K562 (cell line): ENCODE data around the gene KRTAP27-1. TPM values are rescaled to one million over a fixed set of nuclear protein-coding genes. Genes with fewer than 3 reads are reported as not detected.

Experiments
- ATAC-seq: fragments of 200-7000 bp; cut with Tn5 transposase; 3 replicates; pipeline ENCODE4 v1.9.1; 2020; ENCODE audit warnings: moderate library complexity
- BruUV-seq: library from RNA; stranded (reverse); fragments of 400-500 nt; replicated peaks from 2 replicates; lab custom pipeline; 2021; lab: Mats Ljungman, UMichigan
- CTCF ChIA-PET: fragments of 300-600 bp; formaldehyde crosslinking; extraction: SDS; loops from one replicate; lab custom pipeline; 2021; ENCODE audit warnings: low intra/inter-chr PET ratio; lab: Yijun Ruan, JAX
- POLR2A ChIA-PET: fragments of 300-600, 350-650 bp; sonication (Branson Sonifier 250); formaldehyde crosslinking; extraction: SDS; loops from one replicate; lab custom pipeline; 2021; ENCODE audit warnings: antibody characterized with exemption, inconsistent platforms; lab: Yijun Ruan, JAX
- DNase-seq, 4 experiments: peaks; one replicate each; pipeline versions ENCODE4 v3.0.0 to v3.0.0-alpha.2; 2011 to 2018; ENCODE audit warnings: low spot score in 3 of 4, mixed read lengths in 3 of 4; ENCODE audit errors: extremely low read depth in 1 of 4
- FAIRE-seq: peaks from 2 replicates; lab custom pipeline; 2011; peaks lifted over from hg19 to GRCh38; lab: Jason Lieb, UNC
- H2AFZ ChIP-seq: 2 replicates; pipeline ENCODE4 v1.6.0; 2011; ENCODE audit warnings: low read depth, low read length, control low read depth, inconsistent platforms
- H3K27ac ChIP-seq: fragments of 200-600 bp; 3 replicates; pipeline ENCODE4 v1.8.0; 2011; ENCODE audit warnings: low read depth, mild to moderate bottlenecking, control low read depth, inconsistent platforms, low read length, moderate library complexity, mixed read lengths; ENCODE audit errors: extremely low read depth
- H3K27me3 ChIP-seq, 2 experiments: fragments of 300-600 bp in 1 of 2; 2 replicates in 1 of 2; 3 replicates in 1 of 2; pipeline versions ENCODE4 v1.6.0 to v1.8.0; 2011; ENCODE audit warnings: inconsistent platforms in 2 of 2, low read length in 2 of 2, mild to moderate bottlenecking in 1 of 2, mixed read lengths in 1 of 2, moderate library complexity in 1 of 2; ENCODE audit not compliant: control insufficient read depth in 2 of 2, insufficient read depth in 2 of 2
- H3K36me3 ChIP-seq: fragments of 300-600 bp; 3 replicates; pipeline ENCODE4 v1.8.0; 2011; ENCODE audit warnings: mild to moderate bottlenecking, low read length, inconsistent platforms; ENCODE audit not compliant: control insufficient read depth, insufficient read depth
- H3K4me1 ChIP-seq, 2 experiments: fragments of 200-600 bp in 1 of 2; replicated peaks in 1 of 2; 2 replicates in 1 of 2; 3 replicates in 1 of 2; pipeline versions ENCODE4 v1.5.1 to v1.8.0; 2011; ENCODE audit warnings: inconsistent platforms in 2 of 2, low read length in 2 of 2, mild to moderate bottlenecking in 1 of 2, mixed read lengths in 1 of 2, moderate library complexity in 1 of 2; ENCODE audit not compliant: control insufficient read depth in 2 of 2, insufficient read depth in 2 of 2
- H3K4me2 ChIP-seq: 2 replicates; pipeline ENCODE4 v1.6.1; 2011; ENCODE audit warnings: low read length, control low read depth, inconsistent platforms, mixed read lengths; ENCODE audit not compliant: insufficient read depth
- H3K4me3 ChIP-seq: fragments of 200-600 bp; sonication (generic), shearing (Covaris generic); 2 replicates; pipeline ENCODE4 v1.5.1; 2016; ENCODE audit warnings: control low read depth, inconsistent platforms
- H3K79me2 ChIP-seq: fragments of 200-600 bp; 3 replicates; pipeline ENCODE4 v1.8.0; 2011; ENCODE audit warnings: low read length, inconsistent platforms; ENCODE audit not compliant: control insufficient read depth, insufficient read depth
- H3K9ac ChIP-seq, 2 experiments: 2 replicates each; pipeline versions ENCODE4 v1.6.0 to v1.6.1; 2011; ENCODE audit warnings: low read depth in 2 of 2, low read length in 2 of 2, control low read depth in 1 of 2, inconsistent platforms in 1 of 2, mild to moderate bottlenecking in 1 of 2, mixed read lengths in 1 of 2; ENCODE audit not compliant: insufficient read depth in 1 of 2
- H3K9me1 ChIP-seq: one replicate; pipeline ENCODE4 v1.6.0; 2011; ENCODE audit warnings: inconsistent platforms, mild to moderate bottlenecking, low read length, moderate library complexity; ENCODE audit not compliant: control insufficient read depth, insufficient read depth
- H3K9me3 ChIP-seq: replicated peaks from 2 replicates; pipeline ENCODE4 v1.5.1; 2011; ENCODE audit warnings: low read depth, low read length, inconsistent platforms; ENCODE audit not compliant: control insufficient read depth, insufficient read depth
- H4K20me1 ChIP-seq: replicated peaks from 2 replicates; pipeline ENCODE4 v1.6.1; 2011; ENCODE audit warnings: low read length, inconsistent platforms, mixed read lengths; ENCODE audit not compliant: control insufficient read depth, insufficient read depth
- ATF7 ChIP-seq: fragments of 450-650 bp; IDR thresholded peaks from 2 replicates; pipeline ENCODE4 v1.7.1; 2014; ENCODE audit warnings: mild to moderate bottlenecking, moderate library complexity
- GABPB2 ChIP-seq: fragments of 250-450 bp; sonication (Bioruptor Pico); conservative IDR thresholded peaks from 2 replicates; pipeline ENCODE4 v1.5.1; 2021; ENCODE audit warnings: mild to moderate bottlenecking
- NR2C1 ChIP-seq, 2 experiments: fragments of 450-650 bp; IDR thresholded peaks; 2 replicates each; pipeline ENCODE4 v1.6.1; 2017; ENCODE audit warnings: mild to moderate bottlenecking in 2 of 2, antibody characterized with exemption in 1 of 2, inconsistent platforms in 1 of 2, missing compliant biosample characterization in 1 of 2, missing genetic modification characterization in 1 of 2
- PCBP1 ChIP-seq: fragments of 200-400 bp; formaldehyde crosslinking; IDR thresholded peaks from 2 replicates; pipeline ENCODE4 v1.6.1; 2018; ENCODE audit warnings: mild to moderate bottlenecking, low read depth, low read length; ENCODE audit not compliant: poor library complexity, severe bottlenecking
- POLR3G ChIP-seq: IDR thresholded peaks from 2 replicates; pipeline ENCODE4 v1.6.1; 2011; ENCODE audit not compliant: insufficient read length, insufficient replicate concordance; ENCODE audit errors: extremely low read depth
- SNRNP70 ChIP-seq: fragments of 200-400 bp; formaldehyde crosslinking; optimal IDR thresholded peaks from 2 replicates; pipeline ENCODE3; 2017; ENCODE audit warnings: low read depth, low read length
- SREBF1 ChIP-seq: fragments of 150-350 bp; IDR thresholded peaks from 2 replicates; pipeline ENCODE4 v1.6.1; 2014; ENCODE audit warnings: antibody characterized with exemption, low read depth, low read length, borderline replicate concordance
- TAF7 ChIP-seq: fragments of 450-650 bp; IDR thresholded peaks from 2 replicates; pipeline ENCODE4 v1.6.1; 2016; ENCODE audit warnings: missing genetic modification characterization, missing compliant biosample characterization
- ZNF12 ChIP-seq: sonication (generic); formaldehyde crosslinking; IDR thresholded peaks from 2 replicates; pipeline ENCODE4 v1.4.0; 2020; ENCODE audit warnings: mild to moderate bottlenecking, missing genetic modification reagents
- ZNF124 ChIP-seq: sonication (generic); formaldehyde crosslinking; IDR thresholded peaks from 2 replicates; pipeline ENCODE4 v1.8.1; 2022; ENCODE audit warnings: missing genetic modification reagents
- ZNF253 ChIP-seq: fragments of 250-450 bp; sonication (Bioruptor Pico); conservative IDR thresholded peaks from 2 replicates; pipeline ENCODE4 v1.6.1; 2021; ENCODE audit warnings: mild to moderate bottlenecking
- ZZZ3 ChIP-seq: fragments of 450-650 bp; IDR thresholded peaks from 2 replicates; pipeline ENCODE4 v1.6.1; 2016; ENCODE audit warnings: antibody characterized with exemption, mild to moderate bottlenecking, moderate library complexity
- WGBS: fragments of 100-300 bp; shearing (Covaris generic); methylation state at CpG from one replicate; pipeline ENCODE4 v1.1.6; 2016; ENCODE audit warnings: low coverage, mixed read lengths; ENCODE audit not compliant: insufficient coverage; ENCODE audit errors: missing lambda C conversion rate; 5-methylcytosine and 5-hydroxymethylcytosine counted together
- in situ Hi-C: fragments of 300-500 bp; cut with MboI; formaldehyde crosslinking; loops from 4 replicates; pipeline ENCODE4 v1.15.0; 2018; ENCODE audit warnings: inconsistent platforms, mixed read lengths
- intact Hi-C: fragments of 100-400 bp; cut with micrococcal nuclease; formaldehyde crosslinking; loops from 2 replicates; pipeline ENCODE4 v1.14.2; 2022
- microRNA-seq: library from miRNA; unstranded; fragments of <30 nt; microRNA quantifications from one replicate; pipeline ENCODE4, GENCODE V29; 2018; ENCODE audit warnings: borderline microRNAs expressed
- polyA plus RNA-seq, 8 experiments: library from polyadenylated mRNA; depleted of rRNA in 4 of 8; stranded (reverse) in 5 of 8; unstranded in 3 of 8; fragments of >200 nt; fragmentation: Nextera tagmentation in 2 of 8; fragmentation: Illumina TruSeq in 1 of 8; extraction: Ambion mirVana in 2 of 8; extraction: Trizol in 1 of 8; gene quantifications; 2 replicates each; pipeline versions ENCODE4 v1.2.1 to v1.2.3, GENCODE V29; 2011 to 2014; ENCODE audit warnings: inconsistent platforms in 1 of 8, missing spikeins in 1 of 8
- small RNA-seq: library from RNA; depleted of rRNA; stranded (forward); fragments of <200 nt; gene quantifications from one replicate; pipeline ENCODE3, GENCODE V24; 2014
- total RNA-seq, 7 experiments: library from RNA; depleted of rRNA in 6 of 7; stranded (reverse); fragments of >200 nt in 6 of 7; fragmentation: Illumina TruSeq in 2 of 7; extraction: Trizol in 2 of 7; gene quantifications; 2 replicates each; pipeline versions ENCODE4 v1.2.1 to v1.2.3, GENCODE V29; 2011 to 2021; ENCODE audit warnings: low replicate concordance in 1 of 7

The KRTAP27-1 gene
- total and polyA plus RNA-seq, 9 of the 15 experiments (the other 6 are each of a cell fraction or from before 2014, with no cell fraction given), result not detected

DNA sequence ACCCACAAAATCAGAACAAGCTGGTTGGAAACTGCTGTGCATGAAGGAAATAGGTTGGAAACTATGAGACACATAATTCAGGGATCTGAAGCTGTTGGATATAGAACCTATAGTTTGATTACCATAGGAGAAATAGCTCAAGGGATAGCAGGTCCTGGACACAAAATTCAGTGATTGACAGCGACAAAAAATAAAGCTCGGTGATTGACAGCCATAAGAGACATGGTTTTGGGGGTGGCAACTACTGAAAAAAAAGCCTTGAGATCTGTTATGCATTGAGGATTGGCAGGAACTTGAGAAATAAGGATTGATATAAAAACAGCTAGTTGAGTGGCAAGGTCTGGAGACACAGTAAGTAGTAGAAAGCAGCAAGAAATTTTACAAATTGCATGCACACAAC, 48.3 kb downstream of the KRTAP27-1 start, which contains the start of gene KRTAP25-1:
TSS of gene KRTAP25-1 (minus strand) at position 300 of the 400 bp plus-strand sequence. CDS start at position 276, 24 bp downstream.
- no peaks in the 10 kb centered on the region for H3K4me1 ChIP-seq
- POLR2A ChIA-PET, result no interaction called here
- H3K4me3 ChIP-seq, result no peak within 1 kb of the TSS
- H3K4me2 ChIP-seq, result no peak within 1 kb of the TSS
- no peak within 1 kb of the TSS for H2AFZ ChIP-seq
- no peak within 1 kb of the TSS for H3K9ac ChIP-seq
- no peaks in the 10 kb centered on the region for H3K9me1 ChIP-seq
- intact Hi-C loops (no loop called here), in situ Hi-C loops (no loop called here)
- no peak within 1 kb of the TSS for H3K27ac ChIP-seq
- FAIRE-seq (no peak), DNase-seq (no peak), ATAC-seq (no peak)
- CTCF ChIA-PET, result no interaction called here
- TF ChIP-seq ATF7 (no peak), SNRNP70 (no peak), ZNF124 (CRISPR knock-in tag) (no peak), ZNF253 (CRISPR knock-in tag) (no peak), NR2C1 (IDR thresholded peaks at IDR 0.05) (no peak), NR2C1 (tag; IDR thresholded peaks at IDR 0.05) (no peak), TAF7 (no peak), ZNF12 (CRISPR knock-in tag) (no peak), ZZZ3 (no peak), SREBF1 (no peak), GABPB2 (CRISPR knock-in tag) (no peak), PCBP1 (no peak), POLR3G (no peak)
- no peaks in the 10 kb centered on the region for H3K36me3 ChIP-seq
- no peaks in the 10 kb centered on the region for H3K27me3 ChIP-seq
- no TSS peak for BruUV-seq
- H3K9me3 ChIP-seq, result no peaks in the 10 kb centered on the region
- no peaks in the 10 kb centered on the region for H3K79me2 ChIP-seq
- 0% methylated on average over 2 of the region's 2 CpGs for WGBS
- no peaks in the 10 kb centered on the region for H4K20me1 ChIP-seq

Small RNA genes within 50 kb of the gene (microRNA-seq; reads per million reads assigned to microRNA genes)
- gene MIR4327, result not detected

Small RNA genes within 50 kb of the gene (small RNA-seq; reads per million reads assigned to genes)
- not detected for gene KRTAP23-1
- not detected for gene MIR4327

Other genes with a start within 250 kb of the KRTAP27-1 start
Only the 7 nearest of the 18 such genes appear.
- not detected in 2 replicates for gene KRTAP24-1, start 54.7 kb downstream of the KRTAP27-1 start, total RNA-seq (2014; rRNA removed)
- gene KRTAP24-1, start 54.7 kb downstream of the KRTAP27-1 start, total RNA-seq (2014; rRNA removed; fragmentation: Illumina TruSeq; extraction: Trizol), result not detected in 2 replicates
- gene KRTAP24-1, start 54.7 kb downstream of the KRTAP27-1 start, total RNA-seq (2015; rRNA removed; fragmentation: Illumina TruSeq; extraction: Trizol), result not detected in 2 replicates
- not detected in 2 replicates for gene KRTAP24-1, start 54.7 kb downstream of the KRTAP27-1 start, total RNA-seq (2021)
- not detected in 2 replicates for gene KRTAP24-1, start 54.7 kb downstream of the KRTAP27-1 start, polyA plus RNA-seq (2011; rRNA removed)
- gene KRTAP24-1, start 54.7 kb downstream of the KRTAP27-1 start, polyA plus RNA-seq (2014; fragmentation: Illumina TruSeq; extraction: Trizol), result not detected in 2 replicates
- gene KRTAP24-1, start 54.7 kb downstream of the KRTAP27-1 start, polyA plus RNA-seq (2014; fragmentation: Nextera tagmentation; extraction: Ambion mirVana), result not detected
- gene KRTAP24-1, start 54.7 kb downstream of the KRTAP27-1 start, polyA plus RNA-seq (2014; rRNA removed), result not detected in 2 replicates
- not detected in 2 replicates for gene KRTAP25-1, start 48.2 kb downstream of the KRTAP27-1 start, total RNA-seq (2014; rRNA removed)
- gene KRTAP25-1, start 48.2 kb downstream of the KRTAP27-1 start, total RNA-seq (2014; rRNA removed; fragmentation: Illumina TruSeq; extraction: Trizol), result not detected in 2 replicates
- not detected in 2 replicates for gene KRTAP25-1, start 48.2 kb downstream of the KRTAP27-1 start, total RNA-seq (2015; rRNA removed; fragmentation: Illumina TruSeq; extraction: Trizol)
- gene KRTAP25-1, start 48.2 kb downstream of the KRTAP27-1 start, total RNA-seq (2021), result not detected in 2 replicates
- gene KRTAP25-1, start 48.2 kb downstream of the KRTAP27-1 start, polyA plus RNA-seq (2011; rRNA removed), result not detected in 2 replicates
- not detected in 2 replicates for gene KRTAP25-1, start 48.2 kb downstream of the KRTAP27-1 start, polyA plus RNA-seq (2014; fragmentation: Illumina TruSeq; extraction: Trizol)
- gene KRTAP25-1, start 48.2 kb downstream of the KRTAP27-1 start, polyA plus RNA-seq (2014; fragmentation: Nextera tagmentation; extraction: Ambion mirVana), result not detected
- gene KRTAP25-1, start 48.2 kb downstream of the KRTAP27-1 start, polyA plus RNA-seq (2014; rRNA removed), result not detected in 2 replicates
- not detected in 2 replicates for gene KRTAP26-1, start 17.4 kb downstream of the KRTAP27-1 start, total RNA-seq (2014; rRNA removed)
- gene KRTAP26-1, start 17.4 kb downstream of the KRTAP27-1 start, total RNA-seq (2014; rRNA removed; fragmentation: Illumina TruSeq; extraction: Trizol), result not detected in 2 replicates
- gene KRTAP26-1, start 17.4 kb downstream of the KRTAP27-1 start, total RNA-seq (2015; rRNA removed; fragmentation: Illumina TruSeq; extraction: Trizol), result not detected in 2 replicates
- not detected in 2 replicates for gene KRTAP26-1, start 17.4 kb downstream of the KRTAP27-1 start, total RNA-seq (2021)
- not detected in 2 replicates for gene KRTAP26-1, start 17.4 kb downstream of the KRTAP27-1 start, polyA plus RNA-seq (2011; rRNA removed)
- gene KRTAP26-1, start 17.4 kb downstream of the KRTAP27-1 start, polyA plus RNA-seq (2014; fragmentation: Illumina TruSeq; extraction: Trizol), result not detected in 2 replicates
- gene KRTAP26-1, start 17.4 kb downstream of the KRTAP27-1 start, polyA plus RNA-seq (2014; fragmentation: Nextera tagmentation; extraction: Ambion mirVana), result not detected
- gene KRTAP26-1, start 17.4 kb downstream of the KRTAP27-1 start, polyA plus RNA-seq (2014; rRNA removed), result not detected in 2 replicates
- not detected in 2 replicates for gene KRTAP23-1, start 10.9 kb upstream of the KRTAP27-1 start, total RNA-seq (2014; rRNA removed)
- not detected in 2 replicates for gene KRTAP23-1, start 10.9 kb upstream of the KRTAP27-1 start, total RNA-seq (2014; rRNA removed; fragmentation: Illumina TruSeq; extraction: Trizol)
- not detected in 2 replicates for gene KRTAP23-1, start 10.9 kb upstream of the KRTAP27-1 start, total RNA-seq (2015; rRNA removed; fragmentation: Illumina TruSeq; extraction: Trizol)
- gene KRTAP23-1, start 10.9 kb upstream of the KRTAP27-1 start, total RNA-seq (2021), result not detected in 2 replicates
- not detected in 2 replicates for gene KRTAP23-1, start 10.9 kb upstream of the KRTAP27-1 start, polyA plus RNA-seq (2011; rRNA removed)
- gene KRTAP23-1, start 10.9 kb upstream of the KRTAP27-1 start, polyA plus RNA-seq (2014; fragmentation: Illumina TruSeq; extraction: Trizol), result not detected in 2 replicates
- not detected for gene KRTAP23-1, start 10.9 kb upstream of the KRTAP27-1 start, polyA plus RNA-seq (2014; fragmentation: Nextera tagmentation; extraction: Ambion mirVana)
- gene KRTAP23-1, start 10.9 kb upstream of the KRTAP27-1 start, polyA plus RNA-seq (2014; rRNA removed), result not detected in 2 replicates
- not detected in 2 replicates for gene KRTAP13-2, start 34.6 kb upstream of the KRTAP27-1 start, total RNA-seq (2014; rRNA removed)
- gene KRTAP13-2, start 34.6 kb upstream of the KRTAP27-1 start, total RNA-seq (2014; rRNA removed; fragmentation: Illumina TruSeq; extraction: Trizol), result not detected in 2 replicates
- not detected in 2 replicates for gene KRTAP13-2, start 34.6 kb upstream of the KRTAP27-1 start, total RNA-seq (2015; rRNA removed; fragmentation: Illumina TruSeq; extraction: Trizol)
- gene KRTAP13-2, start 34.6 kb upstream of the KRTAP27-1 start, total RNA-seq (2021), result not detected in 2 replicates
- gene KRTAP13-2, start 34.6 kb upstream of the KRTAP27-1 start, polyA plus RNA-seq (2011; rRNA removed), result not detected in 2 replicates
- gene KRTAP13-2, start 34.6 kb upstream of the KRTAP27-1 start, polyA plus RNA-seq (2014; fragmentation: Illumina TruSeq; extraction: Trizol), result not detected in 2 replicates
- gene KRTAP13-2, start 34.6 kb upstream of the KRTAP27-1 start, polyA plus RNA-seq (2014; fragmentation: Nextera tagmentation; extraction: Ambion mirVana), result not detected
- not detected in 2 replicates for gene KRTAP13-2, start 34.6 kb upstream of the KRTAP27-1 start, polyA plus RNA-seq (2014; rRNA removed)
- gene KRTAP13-1, start 58.3 kb upstream of the KRTAP27-1 start, total RNA-seq (2014; rRNA removed), result not detected in 2 replicates
- not detected in 2 replicates for gene KRTAP13-1, start 58.3 kb upstream of the KRTAP27-1 start, total RNA-seq (2014; rRNA removed; fragmentation: Illumina TruSeq; extraction: Trizol)
- gene KRTAP13-1, start 58.3 kb upstream of the KRTAP27-1 start, total RNA-seq (2015; rRNA removed; fragmentation: Illumina TruSeq; extraction: Trizol), result not detected in 2 replicates
- not detected in 2 replicates for gene KRTAP13-1, start 58.3 kb upstream of the KRTAP27-1 start, total RNA-seq (2021)
- gene KRTAP13-1, start 58.3 kb upstream of the KRTAP27-1 start, polyA plus RNA-seq (2011; rRNA removed), result not detected in 2 replicates
- gene KRTAP13-1, start 58.3 kb upstream of the KRTAP27-1 start, polyA plus RNA-seq (2014; fragmentation: Illumina TruSeq; extraction: Trizol), result not detected in 2 replicates
- not detected for gene KRTAP13-1, start 58.3 kb upstream of the KRTAP27-1 start, polyA plus RNA-seq (2014; fragmentation: Nextera tagmentation; extraction: Ambion mirVana)
- not detected in 2 replicates for gene KRTAP13-1, start 58.3 kb upstream of the KRTAP27-1 start, polyA plus RNA-seq (2014; rRNA removed)
- gene KRTAP13-3, start 88.2 kb upstream of the KRTAP27-1 start, total RNA-seq (2014; rRNA removed), result not detected in 2 replicates
- gene KRTAP13-3, start 88.2 kb upstream of the KRTAP27-1 start, total RNA-seq (2014; rRNA removed; fragmentation: Illumina TruSeq; extraction: Trizol), result not detected in 2 replicates
- not detected in 2 replicates for gene KRTAP13-3, start 88.2 kb upstream of the KRTAP27-1 start, total RNA-seq (2015; rRNA removed; fragmentation: Illumina TruSeq; extraction: Trizol)
- gene KRTAP13-3, start 88.2 kb upstream of the KRTAP27-1 start, total RNA-seq (2021), result not detected in 2 replicates
- not detected in 2 replicates for gene KRTAP13-3, start 88.2 kb upstream of the KRTAP27-1 start, polyA plus RNA-seq (2011; rRNA removed)
- gene KRTAP13-3, start 88.2 kb upstream of the KRTAP27-1 start, polyA plus RNA-seq (2014; fragmentation: Illumina TruSeq; extraction: Trizol), result not detected in 2 replicates
- not detected for gene KRTAP13-3, start 88.2 kb upstream of the KRTAP27-1 start, polyA plus RNA-seq (2014; fragmentation: Nextera tagmentation; extraction: Ambion mirVana)
- not detected in 2 replicates for gene KRTAP13-3, start 88.2 kb upstream of the KRTAP27-1 start, polyA plus RNA-seq (2014; rRNA removed)